Jurkat, Clone E6-1 (cell line): ENCODE measurements around the gene FGFR4.
A peak's percentile ranks its signal among the peaks of the same experiment; 100 is the strongest.

ENCODE experiments used
- DNase-seq: peaks from one replicate; pipeline ENCODE4 v3.0.0-alpha.2; 2011; ENCODE audit warnings: low read depth, low spot score
- H3K4me3 ChIP-seq: 2 replicates; pipeline ENCODE4 v1.5.1; 2011; ENCODE audit warnings: mild to moderate bottlenecking, low read length, control low read depth, moderate library complexity

Gene FGFR4

GRCh38 chr5:177126771-177127170, 40.1 kb downstream of the FGFR4 start:
- no peak overlapping the region for H3K4me3 ChIP-seq
- DNase-seq, result no peak

DNA sequence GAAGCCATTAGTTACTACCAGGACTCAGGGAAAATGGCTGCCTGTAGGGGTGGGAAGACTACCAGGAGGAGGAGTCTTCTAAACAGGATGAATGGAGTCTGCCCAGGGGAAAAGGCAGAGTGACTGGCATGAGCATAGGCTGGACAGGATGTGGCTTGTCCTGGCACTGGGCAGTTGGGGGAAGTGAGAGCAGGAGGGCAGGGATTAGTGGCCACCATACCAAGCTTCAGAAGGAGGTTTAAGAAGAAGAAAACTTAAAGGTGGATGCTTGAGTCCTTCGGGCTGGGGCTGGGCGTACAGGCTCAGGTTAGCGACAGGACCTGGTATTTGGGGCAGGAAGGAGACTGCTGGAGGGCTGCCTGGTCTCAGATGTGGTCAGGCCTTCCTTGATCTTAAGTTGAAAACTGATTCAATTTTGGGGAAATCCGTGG, 41.9 kb downstream of the FGFR4 start:
- no peak for DNase-seq
- no peak overlapping the region for H3K4me3 ChIP-seq

- DNase-seq, result no peak
- no peak overlapping the region for H3K4me3 ChIP-seq
Measured at GRCh38 chr5:177130211-177131018, 43.7 kb downstream of the FGFR4 start.

DNA sequence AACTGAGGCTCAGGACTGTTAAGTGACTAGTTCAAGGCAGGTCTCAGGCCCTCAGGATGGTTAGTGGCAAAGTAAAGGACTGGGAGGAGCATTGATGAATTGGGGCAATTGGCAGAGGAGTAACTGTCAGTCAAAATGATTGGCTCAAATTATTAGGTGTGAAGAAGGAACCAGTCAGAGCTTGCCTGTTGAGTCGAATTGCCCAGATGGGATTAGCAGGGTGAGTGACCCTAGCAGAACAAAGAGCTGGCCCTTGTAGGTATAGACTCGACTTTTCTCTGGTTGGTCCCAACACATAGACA, 44.3 kb downstream of the FGFR4 start:
- no peak for DNase-seq
- H3K4me3 ChIP-seq, result no peak overlapping the region

GRCh38 chr5:177131352-177132135, 44.8 kb downstream of the FGFR4 start:
- no peak for DNase-seq
- H3K4me3 ChIP-seq, result no peak overlapping the region

DNA sequence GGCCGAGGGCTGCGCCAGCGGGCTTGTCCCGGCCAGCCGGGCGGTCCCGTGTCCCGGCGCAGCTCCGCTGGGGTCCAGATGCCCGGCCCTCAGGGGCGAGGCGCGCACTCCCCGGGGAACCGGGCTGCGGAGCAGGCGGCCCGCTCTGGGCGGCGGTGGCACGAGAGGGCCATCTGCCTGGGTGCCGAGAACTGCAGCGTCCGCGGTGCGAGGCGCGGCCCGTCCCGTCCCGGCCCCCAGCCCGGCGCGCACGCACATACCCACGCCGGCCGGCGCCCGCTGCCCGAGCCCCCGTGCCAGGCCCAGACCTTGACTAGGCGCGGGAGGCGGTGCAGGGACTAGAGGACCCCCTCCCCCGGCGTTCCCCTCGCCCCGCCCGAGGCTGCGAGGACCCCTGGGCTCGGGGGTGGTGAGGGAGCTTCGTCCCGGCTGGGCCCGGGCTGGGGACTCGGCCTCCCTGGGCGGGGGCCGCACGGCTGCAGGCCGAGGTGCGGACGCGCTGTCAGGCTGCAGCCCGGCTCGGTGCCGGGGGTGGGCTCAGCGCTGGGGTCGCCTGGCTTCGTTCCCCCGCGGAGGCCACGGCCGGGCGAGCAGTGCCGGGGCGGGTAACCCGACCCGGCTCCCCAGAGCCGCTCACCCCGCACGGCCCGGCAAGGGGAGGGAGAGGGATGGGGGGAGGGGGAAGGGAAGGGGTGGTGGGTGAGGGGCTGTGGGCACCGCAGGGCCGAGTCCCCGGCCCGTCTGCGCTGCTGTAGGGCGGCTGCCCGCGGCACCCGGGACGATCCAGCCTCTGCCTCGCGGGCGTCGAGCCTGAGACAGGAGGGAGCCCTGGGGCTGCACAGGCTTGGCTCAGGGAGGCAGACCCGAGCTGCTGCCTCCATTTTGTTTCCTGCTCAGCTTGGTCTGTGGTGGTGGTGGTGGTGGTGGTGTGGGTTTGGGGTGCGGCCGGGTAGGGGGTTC, 45.7 kb downstream of the FGFR4 start:
- no peak overlapping the region for H3K4me3 ChIP-seq
- no peak for DNase-seq

DNA sequence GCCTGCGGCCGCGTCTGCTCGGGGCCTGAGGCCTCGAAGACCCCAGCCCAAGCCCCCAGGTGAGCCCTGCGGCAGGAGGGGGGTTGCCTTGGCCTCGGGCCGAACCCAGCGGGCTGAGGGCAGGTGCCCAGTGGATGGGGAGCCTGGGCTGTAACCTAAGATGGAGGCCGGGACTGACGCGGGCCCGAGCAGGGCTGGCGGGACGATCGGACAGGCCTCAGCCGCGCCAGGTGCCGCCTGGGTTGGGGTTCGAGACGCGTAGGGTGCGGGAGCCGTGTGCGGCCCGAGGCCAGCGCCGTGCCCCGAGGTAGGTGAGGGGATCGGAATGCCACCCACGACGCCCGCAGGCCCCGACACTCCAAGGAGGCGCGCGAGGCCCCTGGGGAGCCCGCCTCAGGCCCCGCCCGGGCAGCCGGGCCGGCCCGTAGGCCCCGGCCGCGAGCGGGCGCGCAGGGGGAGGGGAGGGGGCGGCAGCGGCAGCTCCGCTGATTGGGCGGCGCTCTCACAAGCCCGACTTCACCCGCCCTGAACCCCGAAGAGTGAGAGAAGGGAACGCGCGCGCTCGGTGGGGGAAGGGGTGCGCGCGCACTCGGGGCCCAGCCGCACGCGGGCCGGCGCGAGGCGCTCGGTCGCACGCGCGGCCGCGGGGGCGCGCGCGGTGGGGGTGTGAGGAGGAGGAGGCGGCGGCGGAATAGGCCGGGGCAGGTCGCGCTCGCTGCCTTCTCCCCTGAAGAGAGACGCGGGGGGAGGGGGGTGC, 46.6 kb downstream of the FGFR4 start, which contains the start of gene NSD1:
Gene NSD1 (plus strand): TSS at position 678 of the 757 bp plus-strand sequence. CDS start 1,331 bp downstream, outside the sequence.
- H3K4me3 ChIP-seq, result peak within 1 kb of the TSS; percentile 70
- peak; percentile 51 for DNase-seq

DNA sequence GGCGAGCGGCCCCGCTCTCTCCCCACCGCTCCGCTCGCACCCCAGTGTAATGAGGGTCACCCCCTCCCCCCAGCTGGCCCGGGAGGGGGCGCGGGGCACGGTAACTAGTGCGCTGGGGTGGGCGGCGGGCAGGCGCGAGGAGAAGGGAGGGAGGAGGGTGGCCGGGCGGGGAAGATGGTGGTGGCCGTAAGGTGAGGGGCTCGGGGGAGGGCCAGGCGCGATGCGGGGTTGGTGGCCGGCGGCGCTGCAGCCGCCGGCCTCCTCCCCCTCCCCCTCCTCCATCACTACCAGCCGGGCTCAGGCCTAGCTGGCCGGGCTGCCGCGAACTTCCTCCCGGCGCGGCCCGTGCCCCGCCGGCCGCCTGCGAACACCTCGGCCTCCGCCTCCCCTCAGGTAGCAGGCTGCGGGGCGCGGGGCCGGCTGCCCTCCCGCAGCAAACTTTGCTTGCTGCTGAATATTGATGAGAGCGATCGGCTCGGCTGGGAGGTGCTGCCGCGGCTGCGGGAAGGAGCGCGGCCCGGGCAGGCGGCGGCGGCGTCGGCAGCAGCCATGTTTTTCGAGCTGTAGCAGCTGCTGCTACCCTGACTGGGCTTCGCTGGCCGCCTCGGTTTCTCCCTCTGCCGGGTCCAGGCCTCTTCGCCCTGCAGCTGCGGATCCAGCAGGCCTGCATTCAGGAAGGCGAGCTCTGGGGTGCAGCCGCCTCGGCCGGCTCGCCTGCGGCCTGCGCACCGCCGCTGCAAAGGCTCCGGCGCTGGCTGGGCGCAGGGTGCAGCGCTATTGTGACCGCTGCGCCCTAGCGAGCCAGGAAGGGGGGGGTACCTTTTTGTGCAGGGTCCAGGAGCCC, 47.4 kb downstream of the FGFR4 start:
- H3K4me3 ChIP-seq, result peak overlapping the region; percentile 70
- no peak for DNase-seq

GRCh38 chr5:177134697-177135225, 48.0 kb downstream of the FGFR4 start:
- no peak for DNase-seq

GRCh38 chr5:177140312-177140711, 53.6 kb downstream of the FGFR4 start:
- H3K4me3 ChIP-seq, result no peak overlapping the region
- DNase-seq, result no peak

More at GRCh38 chr5:177134697-177135225, 48.0 kb downstream of the FGFR4 start:
- H3K4me3 ChIP-seq, result peak overlapping the region; percentile 70

- DNase-seq, result no peak
- no peak overlapping the region for H3K4me3 ChIP-seq
Measured at GRCh38 chr5:177141496-177141895, 54.8 kb downstream of the FGFR4 start.

GRCh38 chr5:177142098-177142611, 55.4 kb downstream of the FGFR4 start:
- H3K4me3 ChIP-seq, result no peak overlapping the region
- no peak for DNase-seq

- no peak overlapping the region for H3K4me3 ChIP-seq
- DNase-seq, result no peak
Measured at GRCh38 chr5:177142778-177143177, 56.1 kb downstream of the FGFR4 start.

DNA sequence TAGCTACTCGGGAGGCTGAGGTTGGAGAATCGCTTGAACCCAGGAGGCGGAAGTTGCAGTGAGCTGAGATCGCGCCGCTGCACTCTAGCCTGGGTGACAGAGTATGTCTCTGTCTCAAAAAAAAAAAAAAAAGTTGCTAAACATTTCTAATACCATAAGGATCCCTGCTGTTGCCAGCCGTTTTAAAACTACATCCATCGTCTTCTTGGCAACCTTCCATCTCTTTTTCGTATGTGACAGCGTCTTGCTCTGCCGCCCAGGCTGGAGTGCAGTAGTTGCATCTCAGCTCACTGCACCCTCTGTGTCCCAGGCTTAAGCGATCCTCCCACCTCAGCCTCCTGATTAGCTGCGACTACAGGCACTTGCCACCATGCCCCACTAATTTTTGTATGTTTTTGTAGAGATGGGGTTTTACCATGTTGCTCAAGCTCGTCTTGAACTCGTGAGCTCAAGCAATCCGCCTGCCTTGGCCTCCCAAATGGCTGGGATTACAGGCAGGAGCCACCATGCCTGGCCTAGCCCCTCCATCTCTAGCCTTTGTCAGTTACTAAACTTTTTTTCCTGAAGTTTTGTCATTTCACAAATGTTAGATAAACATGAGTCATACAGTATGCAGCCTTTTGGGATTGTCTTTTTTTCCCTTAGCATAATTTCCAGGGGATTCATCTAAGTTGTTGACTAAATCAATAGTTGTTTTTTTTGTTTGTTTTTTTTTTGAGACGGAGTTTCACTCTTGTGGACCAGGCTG, 60.4 kb downstream of the FGFR4 start:
- no peak for DNase-seq
- H3K4me3 ChIP-seq, result no peak overlapping the region
